GM21526 (cell line): ENCODE results near the gene TEX38.
"Not testable (repeated sequence)": the region's sequence is repeated elsewhere in the genome, so short reads cannot be mapped to it uniquely, and the experiment has no call there.

Experiments
- ATAC-seq: cut with Tn5 transposase; IDR thresholded peaks from one replicate; pipeline ENCODE4 v1.9.1; 2021; ENCODE audit warnings: moderate library complexity; ENCODE audit not compliant: unreplicated experiment, low FRiP score

Gene TEX38

DNA sequence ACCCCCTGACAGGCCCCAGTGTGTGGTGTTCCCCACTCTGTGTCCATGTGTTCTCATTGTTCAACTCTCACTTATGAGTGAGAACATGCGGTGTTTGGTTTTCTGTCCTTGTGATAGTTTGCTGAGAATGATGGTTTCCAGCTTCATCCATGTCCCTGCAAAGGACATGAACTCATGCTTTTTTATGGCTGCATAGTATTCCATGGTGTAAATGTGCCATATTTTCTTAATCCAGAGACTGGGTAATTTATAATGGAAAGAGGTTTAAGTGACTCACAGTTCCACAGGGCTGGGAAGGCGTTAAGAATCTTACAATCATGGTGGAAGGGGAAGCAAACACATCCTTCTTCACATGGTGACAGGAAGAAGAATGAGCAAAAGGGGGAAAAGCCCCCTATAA, 17.0 kb upstream of the TEX38 start:
- not testable (repeated sequence) for ATAC-seq

DNA sequence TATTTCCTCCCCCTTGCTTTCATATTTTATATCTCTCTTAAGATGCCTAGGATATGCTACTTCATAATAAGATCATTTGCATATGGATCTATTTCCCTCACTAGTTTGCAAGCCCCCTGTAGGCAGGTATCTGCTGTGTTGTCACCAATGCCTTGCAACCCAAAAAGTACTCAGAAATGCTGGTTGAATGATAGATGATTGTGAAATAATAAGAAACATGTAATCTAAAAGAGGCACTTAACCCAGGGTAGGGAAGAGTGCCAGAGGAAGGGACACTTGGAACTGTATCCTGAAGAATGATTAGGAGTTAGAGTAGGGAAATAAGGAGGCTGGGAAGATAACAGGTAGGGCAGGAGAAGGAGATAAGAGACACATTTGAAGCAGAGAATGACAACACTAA, 15.8 kb upstream of the TEX38 start:
- no peak for ATAC-seq

DNA sequence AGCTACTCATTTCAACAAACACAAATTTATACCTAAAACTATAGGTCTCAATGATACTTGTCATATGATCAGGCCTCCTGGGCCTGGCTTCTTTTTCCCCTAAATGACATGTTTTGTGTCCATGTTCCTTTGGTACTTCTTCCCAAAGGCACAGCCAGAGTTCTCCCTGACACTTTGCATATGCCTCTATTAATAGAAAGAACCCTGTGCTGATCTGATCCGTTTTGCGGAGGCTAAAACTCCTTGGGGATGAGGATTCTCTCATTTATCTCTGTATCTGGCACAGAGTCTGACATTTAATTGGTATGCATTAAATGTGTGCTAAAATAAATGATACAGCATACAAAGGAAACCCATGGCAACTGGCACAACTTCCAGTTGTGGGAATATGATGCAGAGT, 15.0 kb upstream of the TEX38 start:
- ATAC-seq: no peak

DNA sequence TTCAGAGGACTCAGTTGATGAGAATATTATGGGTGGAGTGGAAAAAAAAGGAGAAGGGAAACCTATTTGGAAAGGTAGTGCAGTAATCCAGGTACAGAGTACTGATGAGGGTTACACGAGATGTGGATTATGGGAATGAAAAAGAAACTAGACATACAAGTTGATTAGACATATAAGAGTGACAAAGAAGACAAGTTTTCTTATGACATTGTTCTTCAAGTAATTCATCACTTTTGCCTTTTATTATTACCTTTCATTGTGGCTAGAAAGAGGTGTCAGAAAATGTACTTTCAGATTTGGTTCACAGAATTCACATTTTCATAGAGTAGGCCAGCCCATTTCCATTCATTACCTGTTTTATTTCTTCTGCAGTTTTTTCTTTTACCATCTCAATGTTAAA, 13.9 kb upstream of the TEX38 start:
- no peak for ATAC-seq

DNA sequence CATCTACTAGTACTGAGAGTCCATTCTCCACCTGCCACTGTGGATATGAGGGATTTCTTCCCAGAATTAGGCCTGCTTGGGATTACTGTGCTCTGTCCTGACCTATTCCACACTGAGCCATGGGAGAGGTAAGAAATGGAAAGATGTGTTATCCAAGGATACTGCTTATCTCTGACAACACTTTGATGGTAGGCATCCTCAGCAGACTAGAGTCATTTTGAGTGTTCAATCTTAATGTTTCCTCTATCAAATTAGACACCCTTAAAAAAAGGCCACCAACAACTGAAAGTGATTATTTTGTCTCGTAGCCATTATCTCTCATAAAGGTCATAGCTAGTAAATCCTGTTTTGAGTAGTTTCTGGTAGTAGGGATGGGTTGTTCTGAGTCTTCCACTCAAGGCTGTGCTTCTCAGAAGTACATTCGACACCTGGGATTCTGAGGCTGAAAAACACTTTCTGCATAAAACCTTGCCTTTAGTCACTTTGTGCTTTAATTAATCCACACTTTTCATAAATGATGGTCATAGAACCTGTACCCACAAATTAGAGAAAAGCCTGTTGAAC, 12.3 kb upstream of the TEX38 start:
- no peak for ATAC-seq

DNA sequence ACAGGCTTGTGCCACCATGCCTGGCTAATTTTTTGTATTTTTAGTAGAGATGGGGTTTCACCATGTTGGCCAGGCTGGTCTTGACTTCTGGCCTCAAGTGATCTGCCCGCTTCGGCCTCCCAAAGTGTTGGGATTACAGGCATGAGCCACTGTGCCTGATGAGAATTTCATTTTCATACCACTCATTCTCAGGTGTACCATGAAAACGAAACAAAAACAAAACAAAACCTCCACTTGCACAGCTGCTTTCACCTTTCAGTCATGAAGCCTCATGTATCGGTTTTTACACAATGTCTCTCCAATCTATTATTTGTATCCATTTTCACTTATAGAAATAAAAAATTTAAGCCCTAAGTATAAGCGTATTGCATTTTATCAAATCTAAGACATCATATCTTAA, 11.5 kb upstream of the TEX38 start:
- ATAC-seq: peak; percentile 89

DNA sequence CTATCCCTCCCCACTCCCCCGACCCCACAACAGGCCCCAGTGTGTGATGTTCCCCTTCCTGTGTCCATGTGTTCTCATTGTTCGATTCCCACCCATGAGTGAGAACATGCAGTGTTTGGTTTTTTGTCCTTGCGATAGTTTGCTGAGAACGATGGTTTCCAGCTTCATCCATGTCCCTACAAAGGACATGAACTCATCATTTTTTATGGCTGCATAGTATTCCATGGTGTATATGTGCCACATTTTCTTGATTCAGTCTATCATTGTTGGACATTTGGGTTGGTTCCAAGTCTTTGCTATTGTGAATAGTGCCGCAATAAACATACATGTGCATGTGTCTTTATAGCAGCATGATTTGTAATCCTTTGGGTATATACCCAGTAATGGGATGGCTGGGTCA, 8.7 kb upstream of the TEX38 start:
- ATAC-seq: not testable (repeated sequence)

DNA sequence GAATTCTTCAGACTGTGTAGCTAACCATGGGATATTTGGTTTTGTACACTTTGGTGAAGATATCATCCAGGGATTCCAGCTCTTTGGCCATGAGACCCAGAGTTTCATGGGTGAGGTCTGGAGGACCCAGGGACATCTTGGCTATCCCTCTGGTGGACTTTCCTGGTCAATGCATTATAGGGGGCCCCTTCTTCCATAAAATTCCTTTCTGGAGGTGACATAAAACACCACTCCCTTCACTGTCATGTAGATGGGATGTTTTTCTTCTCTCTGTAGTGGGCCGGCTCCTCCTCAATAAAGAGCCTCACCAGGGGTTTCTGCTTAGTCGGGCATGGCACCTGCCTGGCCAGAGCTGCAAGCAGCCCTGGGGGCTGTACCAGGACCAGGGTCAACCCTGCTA, 5.7 kb upstream of the TEX38 start:
- ATAC-seq: no peak

DNA sequence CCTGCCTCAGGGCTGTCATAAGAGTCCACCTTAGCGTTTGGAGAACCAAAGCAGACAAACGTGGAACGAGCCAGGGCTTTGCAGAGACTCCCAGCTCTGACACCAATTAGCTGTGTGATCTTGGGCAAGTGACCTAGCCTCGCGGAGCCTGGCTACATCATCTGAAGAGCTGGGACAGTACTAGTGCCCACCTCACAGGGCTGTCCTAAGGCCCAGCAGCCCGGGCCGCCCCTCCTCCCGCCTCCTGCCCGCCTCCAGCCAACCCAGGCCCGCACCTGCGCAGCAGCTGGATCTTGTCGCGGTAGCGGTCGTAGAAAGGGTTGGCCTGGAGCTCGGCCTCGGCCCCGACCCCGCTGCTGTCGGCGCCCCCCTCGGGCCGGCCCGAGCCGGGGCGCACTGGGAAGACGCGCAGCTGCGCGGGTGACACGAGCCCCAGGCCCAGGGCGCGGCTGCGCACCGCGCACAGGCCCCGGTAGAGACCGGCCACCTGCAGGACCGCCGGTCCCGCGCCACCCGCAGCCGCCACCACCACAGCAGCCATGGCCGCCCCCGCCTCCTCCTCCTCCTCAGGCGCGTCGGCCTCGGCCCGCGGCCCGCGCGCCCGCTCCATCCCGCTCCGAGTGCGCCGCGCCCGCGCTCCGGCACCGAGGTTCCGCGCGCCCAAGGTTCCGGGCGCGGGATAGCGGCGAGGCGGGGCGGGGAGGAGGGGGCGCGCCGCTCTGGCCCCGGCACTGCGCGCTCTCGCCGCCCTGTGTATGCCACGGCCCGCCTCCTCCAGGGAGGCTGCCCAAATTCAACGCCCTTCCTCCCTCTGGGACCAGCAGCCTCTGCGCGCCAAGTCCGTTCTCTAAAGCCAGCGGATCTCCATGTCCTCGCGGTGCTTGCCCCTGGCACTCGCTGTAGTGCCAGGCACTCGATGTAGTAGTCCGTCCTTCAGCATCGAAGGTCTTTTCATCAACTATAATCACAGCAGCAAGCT, 3.6 kb upstream of the TEX38 start, which contains the start of gene ATPAF1:
TSS of gene ATPAF1 (minus strand) at position 583 of the 979 bp plus-strand sequence. CDS start at position 541, 42 bp downstream.
- peak; percentile 86 for ATAC-seq

DNA sequence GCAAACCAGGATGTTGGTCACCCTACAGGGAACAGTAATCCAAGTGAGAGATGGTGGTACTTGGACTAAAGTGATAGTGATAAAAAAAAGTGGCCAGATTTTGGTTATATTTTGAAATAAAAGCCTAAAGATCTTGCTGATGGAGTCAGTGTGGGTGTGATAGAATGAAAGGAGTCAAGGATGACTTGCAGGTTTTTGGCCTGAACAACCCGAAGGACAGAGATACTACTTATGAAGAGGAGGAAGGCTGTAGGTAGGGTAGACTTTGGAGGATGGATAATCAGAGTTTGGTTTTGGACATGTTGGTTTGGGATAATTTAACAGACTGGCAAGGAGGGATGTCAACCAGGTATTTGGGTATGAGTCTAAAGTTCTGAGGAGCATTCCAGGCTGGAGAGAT, 1.5 kb upstream of the TEX38 start:
- no peak for ATAC-seq

DNA sequence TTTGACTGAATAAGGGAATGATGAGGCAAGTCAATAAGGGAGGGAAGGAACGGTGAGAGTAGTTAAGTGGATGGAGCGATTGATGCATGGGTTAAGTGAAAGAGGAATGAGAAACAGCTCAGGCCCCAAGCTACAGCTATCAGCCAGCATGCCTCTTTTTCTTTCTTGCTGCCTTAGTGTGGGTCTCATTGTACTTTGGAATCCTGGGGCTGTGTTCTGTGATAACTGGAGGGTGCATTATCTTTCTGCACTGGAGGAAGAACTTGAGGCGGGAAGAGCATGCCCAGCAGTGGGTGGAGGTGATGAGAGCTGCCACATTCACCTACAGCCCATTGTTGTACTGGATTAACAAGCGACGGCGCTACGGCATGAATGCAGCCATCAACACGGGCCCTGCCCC, 1.0 kb downstream of the TEX38 start:
- ATAC-seq: no peak

DNA sequence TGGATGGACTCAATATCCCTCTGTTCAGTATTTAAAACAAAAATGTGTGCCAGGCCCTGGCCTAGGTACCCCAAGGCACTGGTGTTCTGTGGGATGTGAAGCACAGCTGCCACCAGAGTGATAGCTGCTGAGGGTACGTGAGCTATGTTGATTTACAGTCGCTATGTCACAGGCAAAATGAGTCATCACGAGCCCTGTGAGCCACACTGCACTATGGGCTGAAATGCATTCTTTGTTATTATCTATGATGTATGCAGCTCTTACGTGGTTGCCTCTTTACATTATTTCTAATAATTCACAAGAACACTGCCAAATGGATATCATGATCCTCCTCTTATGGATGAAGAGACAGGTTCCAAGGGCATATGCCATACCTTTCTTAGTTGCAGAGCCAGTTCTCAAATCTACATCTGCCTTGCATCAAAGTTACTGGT, 2.1 kb downstream of the TEX38 start:
- no peak for ATAC-seq

DNA sequence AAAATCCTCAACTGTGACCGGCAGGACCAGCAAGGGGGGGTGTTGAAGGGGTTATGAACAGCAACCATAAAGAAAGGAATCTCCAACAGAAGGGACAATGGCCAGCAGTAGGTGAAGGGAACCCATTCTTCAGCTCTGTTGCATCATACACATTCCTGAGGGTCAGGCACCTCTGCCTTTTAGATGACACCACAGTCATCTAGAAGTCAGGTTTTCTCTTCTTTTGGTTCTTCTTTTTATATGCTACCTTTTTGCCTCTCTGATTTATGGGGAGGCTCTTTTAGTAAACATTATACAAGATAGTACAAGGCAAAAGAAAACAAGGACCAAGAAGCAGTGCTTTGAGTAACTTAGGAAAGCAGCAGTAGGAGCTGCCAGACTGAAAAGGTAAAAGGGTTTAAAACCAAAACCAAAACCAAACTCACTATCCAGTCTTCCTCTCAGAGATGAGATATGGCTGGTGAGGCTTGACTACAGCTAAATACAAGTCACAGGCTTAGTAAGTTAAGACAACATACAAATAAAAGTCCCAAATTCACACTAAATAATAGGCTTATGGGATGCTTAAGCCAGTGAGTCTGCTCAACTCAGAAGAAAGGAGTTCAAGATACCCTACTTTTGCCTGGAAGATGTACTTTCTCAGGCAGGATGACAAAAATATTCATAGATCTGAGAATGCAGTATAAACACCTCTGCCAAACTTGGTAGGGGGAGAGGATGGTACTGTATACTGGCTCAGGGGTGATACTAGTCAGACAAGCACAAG, 4.1 kb downstream of the TEX38 start:
- peak; percentile 68 for ATAC-seq

DNA sequence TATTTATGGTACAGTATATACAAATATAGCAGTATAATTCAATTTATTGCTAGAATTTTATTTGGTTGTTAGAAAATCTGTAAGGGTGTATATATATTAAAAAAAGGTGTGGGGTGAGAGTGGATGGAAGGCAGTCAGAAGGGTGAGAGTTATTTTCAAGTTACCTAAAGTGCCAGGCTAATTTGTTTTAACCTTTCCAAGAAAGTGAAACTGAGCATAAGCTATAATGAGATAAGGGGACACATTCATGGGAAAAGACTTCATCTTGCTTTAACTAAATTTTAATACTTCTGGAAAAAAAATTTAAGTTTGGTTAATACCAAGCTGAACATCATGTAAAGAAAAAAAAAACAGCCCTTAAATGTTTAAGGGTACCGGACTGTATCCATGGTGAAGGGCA, 4.9 kb downstream of the TEX38 start:
- no peak for ATAC-seq

DNA sequence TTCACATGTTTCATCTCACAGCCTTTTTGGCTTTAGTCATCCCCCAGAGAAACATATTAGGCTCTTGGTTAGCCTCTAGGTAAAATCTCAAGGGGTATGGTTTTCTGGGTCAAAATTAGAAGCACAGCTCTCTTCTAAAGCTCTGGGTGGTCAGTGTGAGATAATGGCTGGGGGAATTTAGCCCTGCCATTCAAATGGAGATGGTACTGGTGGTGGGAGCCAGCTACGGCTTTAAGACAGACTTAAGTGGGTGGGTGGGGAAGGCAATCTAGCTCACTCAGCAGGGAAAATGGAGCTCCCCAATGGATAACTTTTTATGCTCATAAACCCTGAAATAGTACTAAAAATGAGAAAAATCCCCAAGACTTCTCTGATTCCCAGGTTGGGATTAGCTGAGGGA, 5.7 kb downstream of the TEX38 start:
- no peak for ATAC-seq

DNA sequence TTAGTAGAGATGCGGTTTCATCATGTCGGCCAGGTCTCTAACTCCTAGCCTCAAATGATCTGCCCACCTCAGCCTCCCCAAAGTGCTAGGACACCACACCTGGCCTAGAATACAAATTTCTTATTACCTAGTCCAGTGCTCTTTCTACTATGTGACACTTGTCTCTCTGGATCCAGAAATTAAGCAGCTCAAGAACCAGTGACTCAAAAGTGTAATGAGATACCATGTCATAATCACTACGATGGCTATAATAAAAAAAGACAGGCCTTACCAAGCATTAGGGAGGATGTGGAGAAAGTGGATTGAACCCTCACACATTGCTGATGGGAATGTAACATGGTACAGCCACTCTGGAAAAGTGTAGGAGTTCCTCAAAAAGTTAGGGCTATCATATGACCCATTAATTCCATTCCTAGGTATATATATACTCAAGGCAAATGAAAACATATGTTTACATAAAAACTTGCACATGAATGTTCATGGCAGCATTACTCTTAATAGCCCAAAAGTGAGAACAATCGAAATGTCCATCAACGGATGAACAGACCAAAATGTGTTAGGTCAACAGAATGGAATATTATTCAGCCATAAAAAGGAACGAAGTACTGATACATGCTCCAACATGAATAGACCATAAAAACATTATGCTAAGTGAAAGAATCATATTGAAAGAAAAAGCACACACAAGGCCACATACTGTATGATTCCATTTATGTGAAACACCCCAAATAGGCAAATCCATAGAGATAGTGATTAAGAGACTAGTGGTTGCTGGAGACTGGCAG, 8.3 kb downstream of the TEX38 start:
- ATAC-seq: no peak

DNA sequence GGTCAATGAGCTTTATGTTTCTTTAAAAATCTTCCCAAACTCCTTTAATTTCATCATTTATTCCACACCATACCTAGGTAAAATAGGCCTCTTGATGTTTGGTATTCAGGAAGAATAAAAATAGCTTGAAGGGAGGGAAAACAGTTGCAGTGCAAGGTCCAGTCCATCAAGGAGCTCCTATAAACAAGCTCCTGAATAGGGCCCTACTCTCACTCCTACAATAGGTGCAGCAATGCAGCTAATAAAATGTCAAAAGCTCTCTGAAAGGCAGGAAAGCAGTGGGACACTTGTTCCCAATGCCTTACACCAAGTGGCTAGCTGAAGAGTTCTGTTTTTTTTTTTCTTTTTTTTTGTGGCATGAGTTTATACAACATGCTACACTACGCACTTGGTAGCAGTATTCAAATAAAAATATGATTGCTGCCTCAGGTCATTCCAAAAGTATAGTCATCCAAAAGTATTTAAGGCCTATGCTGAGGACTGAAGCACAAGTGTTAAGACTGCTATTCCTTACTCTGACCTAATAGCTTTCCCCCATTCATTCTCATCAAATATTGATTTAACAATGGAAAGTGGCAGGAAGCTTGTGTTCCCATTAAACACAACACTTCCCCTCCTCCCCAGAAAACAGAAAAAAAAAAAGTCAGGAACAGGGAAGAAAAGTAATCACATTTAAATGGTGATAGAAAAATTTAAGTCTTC, 9.8 kb downstream of the TEX38 start:
- ATAC-seq: no peak

DNA sequence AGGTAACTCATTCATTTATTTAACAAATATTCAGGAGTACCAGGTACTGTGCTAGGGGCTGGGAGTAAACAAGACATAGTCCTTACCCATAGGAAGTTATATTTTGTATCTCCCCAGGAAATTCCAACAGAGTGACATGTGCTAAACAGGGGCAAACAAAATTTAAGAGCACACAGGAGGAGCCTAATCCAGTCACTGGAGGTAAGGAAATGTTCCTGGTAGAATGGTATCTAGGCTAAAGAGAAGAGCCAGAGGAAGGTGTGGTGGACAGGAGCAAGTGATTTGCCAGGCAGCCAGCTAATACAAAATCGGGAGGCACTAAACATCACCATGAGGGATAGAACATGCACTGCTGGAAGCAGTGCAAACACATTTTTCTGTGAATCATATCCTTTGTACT, 10.4 kb downstream of the TEX38 start:
- no peak for ATAC-seq

DNA sequence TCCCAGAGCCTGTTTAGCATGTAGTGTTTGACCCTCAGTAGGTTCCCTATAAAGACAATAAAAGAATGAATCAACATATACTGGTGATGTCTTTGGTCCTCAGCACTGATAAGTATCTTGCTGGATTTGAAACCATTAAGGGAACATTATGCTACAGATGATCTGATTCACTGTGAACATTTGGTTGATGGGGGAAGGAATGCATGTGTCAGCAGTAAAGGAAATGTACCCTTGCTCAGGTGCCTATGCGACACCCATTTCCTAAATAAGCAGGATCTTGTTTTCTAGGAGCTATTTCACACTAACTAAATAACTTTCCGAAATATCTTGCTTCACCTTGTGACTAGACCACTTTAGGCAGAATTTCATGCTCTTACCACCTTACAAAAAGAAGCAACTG, 13.0 kb downstream of the TEX38 start:
- ATAC-seq: no peak

DNA sequence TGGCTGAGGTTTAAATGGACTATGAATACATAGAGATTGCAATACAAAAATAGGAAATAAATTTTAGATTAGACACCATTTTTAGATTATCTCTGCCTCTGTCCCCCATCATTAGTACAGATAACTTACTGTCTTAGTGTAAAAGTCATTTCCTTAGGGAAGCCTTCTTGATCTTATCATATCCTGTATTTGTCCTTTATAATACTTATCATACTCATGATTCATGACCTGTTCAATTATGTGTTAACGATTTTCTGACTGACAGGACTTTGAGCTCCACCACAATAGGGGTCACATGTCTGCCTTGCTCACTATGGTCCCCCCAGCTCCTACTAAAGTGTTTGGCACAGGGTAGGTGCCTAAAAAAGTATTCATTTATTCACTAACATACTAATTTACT, 14.6 kb downstream of the TEX38 start:
- no peak for ATAC-seq
